Panc1 (cell line): ENCODE results near the gene WFDC2. TPM values are rescaled to one million over a fixed set of nuclear protein-coding genes. Genes with fewer than 3 reads are reported as not detected.

Experiments
- ATAC-seq: fragments of 200-7000 bp; cut with Tn5 transposase; 2 replicates; pipeline ENCODE4 v1.9.1; 2020; ENCODE audit warnings: mild to moderate bottlenecking, moderate library complexity
- BruUV-seq: library from RNA; stranded (reverse); fragments of 400-500 nt; replicated peaks from 2 replicates; lab custom pipeline; 2021; lab: Mats Ljungman, UMichigan
- CTCF ChIA-PET: fragments of 300-600 bp; sonication (Branson Sonifier 250); formaldehyde crosslinking; loops from one replicate; lab custom pipeline; 2022; ENCODE audit warnings: antibody characterized with exemption; lab: Charles Lee
- POLR2A ChIA-PET: fragments of 300-600 bp; sonication (Branson Sonifier 250); formaldehyde crosslinking; loops from one replicate; lab custom pipeline; 2022; ENCODE audit warnings: antibody characterized with exemption; lab: Charles Lee
- DNase-seq: peaks from one replicate; pipeline ENCODE4 v3.0.0-alpha.2; 2010; ENCODE audit warnings: low read depth, low spot score
- H3K27ac ChIP-seq: 2 replicates; pipeline ENCODE4 v1.5.1; 2011; ENCODE audit warnings: mild to moderate bottlenecking, low read length, inconsistent platforms
- H3K27me3 ChIP-seq: fragments of 200-500 bp; sonication (Bioruptor generic); 2 replicates; pipeline ENCODE4 v1.6.0; 2014; ENCODE audit warnings: low read length, inconsistent platforms; ENCODE audit not compliant: control insufficient read depth, insufficient read depth
- H3K36me3 ChIP-seq: fragments of 200-500 bp; sonication (Bioruptor generic); 2 replicates; pipeline ENCODE4 v1.5.1; 2014; ENCODE audit warnings: inconsistent platforms, mild to moderate bottlenecking, low read length, moderate library complexity; ENCODE audit not compliant: control insufficient read depth, insufficient read depth
- H3K4me1 ChIP-seq: 2 replicates; pipeline ENCODE4 v1.5.1; 2011; ENCODE audit warnings: inconsistent platforms, mild to moderate bottlenecking, low read length, moderate library complexity; ENCODE audit not compliant: control insufficient read depth, insufficient read depth
- H3K4me3 ChIP-seq, 2 experiments: 2 replicates each; pipeline ENCODE4 v1.5.1; 2011 to 2012; ENCODE audit warnings: low read depth in 2 of 2, low read length in 2 of 2, mild to moderate bottlenecking in 2 of 2, inconsistent platforms in 1 of 2, moderate library complexity in 1 of 2
- H3K9me3 ChIP-seq: fragments of 200-500 bp; sonication (Bioruptor generic); 2 replicates; pipeline ENCODE4 v1.5.1; 2014; ENCODE audit warnings: low read depth, mild to moderate bottlenecking, inconsistent platforms, low read length, moderate library complexity; ENCODE audit not compliant: control insufficient read depth, insufficient read depth
- CTCF ChIP-seq: fragments of 450-650 bp; IDR thresholded peaks from 2 replicates; pipeline ENCODE4 v1.5.1; 2017; ENCODE audit warnings: mild to moderate bottlenecking
- POLR2AphosphoS5 ChIP-seq: IDR thresholded peaks from 2 replicates; pipeline ENCODE4 v1.6.1; 2012; ENCODE audit warnings: mild to moderate bottlenecking, low read depth, low read length, moderate library complexity
- REST ChIP-seq, 2 experiments: IDR thresholded peaks; 2 replicates each; pipeline ENCODE4 v1.6.1; 2011 to 2012; ENCODE audit warnings: low read depth in 2 of 2, control low read depth in 1 of 2, low read length in 1 of 2, mild to moderate bottlenecking in 1 of 2, moderate library complexity in 1 of 2; ENCODE audit not compliant: insufficient read depth in 1 of 2
- SIN3A ChIP-seq: IDR thresholded peaks from 2 replicates; pipeline ENCODE4 v1.6.1; 2012; ENCODE audit warnings: low read depth, mild to moderate bottlenecking, low read length, moderate library complexity, borderline replicate concordance; ENCODE audit not compliant: insufficient read depth
- TCF7L2 ChIP-seq: IDR thresholded peaks from 2 replicates; pipeline ENCODE4 v1.6.1; 2011; ENCODE audit warnings: mild to moderate bottlenecking, low read depth, low read length, inconsistent platforms
- in situ Hi-C: cut with HindIII; loops from 2 replicates; pipeline ENCODE4 v1.10.0; 2016; ENCODE audit warnings: low sequenced_read_pairs, low pct_unique_long_range_greater_than_20kb
- intact Hi-C: fragments of 100-400 bp; cut with micrococcal nuclease; formaldehyde crosslinking; loops from one replicate; pipeline ENCODE4 v1.10.0; 2022; ENCODE audit not compliant: unreplicated experiment
- total RNA-seq: library from RNA; stranded (reverse); gene quantifications from one replicate; pipeline ENCODE4 v1.2.1, GENCODE V29; 2021; ENCODE audit not compliant: unreplicated experiment

WFDC2 gene
- total RNA-seq, 1 experiment from 2014 or later: 1.6 TPM

DNA sequence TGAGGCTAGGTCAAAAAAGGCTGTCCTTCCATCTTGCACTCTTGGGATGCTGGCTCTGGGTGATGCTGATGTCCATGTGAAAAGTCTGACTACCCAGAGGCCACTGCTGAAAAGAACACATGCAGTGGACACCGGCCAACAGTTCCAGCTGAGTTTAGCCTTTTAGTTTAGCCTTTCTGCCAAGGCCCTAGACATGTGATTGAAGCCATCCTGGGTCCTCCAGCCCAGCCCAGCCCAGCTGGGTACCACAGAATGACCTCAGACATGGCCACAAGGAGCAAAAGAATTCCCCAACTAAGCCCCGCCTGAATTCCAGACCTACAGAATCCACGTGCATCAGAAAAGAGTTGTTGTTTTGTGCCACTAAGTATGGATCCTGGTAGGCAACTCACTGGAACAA is 36.2 kb upstream of the WFDC2 start:
- H3K9me3 ChIP-seq: no peaks in the 10 kb centered on the region
- no peaks in the 10 kb centered on the region for H3K27me3 ChIP-seq
- in situ Hi-C loops (no loop called here), intact Hi-C loops (no loop called here)
- H3K36me3 ChIP-seq: no peaks in the 10 kb centered on the region
- BruUV-seq: no TSS peak
- no peak overlapping the region for H3K27ac ChIP-seq
- TF ChIP-seq POLR2AphosphoS5 (no peak), SIN3A (no peak), REST (IDR thresholded peaks at IDR 0.05; ENCODE audit: insufficient read depth in 1 of 2, low read depth in 2 of 2, low read length in 1 of 2) (no peak), TCF7L2 (no peak)
- ATAC-seq (no peak), DNase-seq (no peak)
- no peak overlapping the region for H3K4me3 ChIP-seq
- peaks cover 4% of the 10 kb centered on the region; the same call in 1 of the 2 replicates for H3K4me1 ChIP-seq
- ChIA-PET POLR2A (no interaction called here), CTCF (no interaction called here)

- Histone ChIP-seq H3K4me3 (no peak overlapping the region), H3K27ac (no peak overlapping the region), H3K27me3 (no peaks in the 10 kb centered on the region), H3K9me3 (no peaks in the 10 kb centered on the region), H3K4me1 (peaks cover 4% of the 10 kb centered on the region; the same call in 1 of the 2 replicates), H3K36me3 (no peaks in the 10 kb centered on the region)
- intact Hi-C loops: no loop called here
- BruUV-seq: no TSS peak
- ChIA-PET CTCF (interaction anchor here (0.7 kb wide), 2 partner anchors 25 to 68 kb away, joined by 4 to 7 read pairs; no protein-coding TSS in a partner anchor), POLR2A (interaction anchor here (0.6 kb wide), 1 partner anchor 56 kb away, joined by 8 read pairs; no protein-coding TSS in a partner anchor)
- TF ChIP-seq POLR2AphosphoS5 (no peak), CTCF (no peak)
- no peak for ATAC-seq
- in situ Hi-C loops: no loop called here
- DNase-seq: no peak
Observed at GRCh38 chr20:45433976-45434375, 35.6 kb upstream of the WFDC2 start.

GRCh38 chr20:45436732-45437485 is 32.6 kb upstream of the WFDC2 start:
- peak; percentile 95 for TF ChIP-seq CTCF
- no peak for TF ChIP-seq TCF7L2
- TF ChIP-seq POLR2AphosphoS5: no peak
- no peak for TF ChIP-seq REST (IDR thresholded peaks at IDR 0.05; ENCODE audit: insufficient read depth in 1 of 2, low read depth in 2 of 2, low read length in 1 of 2)
- no peak for TF ChIP-seq SIN3A
- BruUV-seq: no TSS peak
- Histone ChIP-seq H3K27me3 (no peaks in the 10 kb centered on the region), H3K4me1 (peaks cover 4% of the 10 kb centered on the region; the same call in 1 of the 2 replicates), H3K27ac (peak overlapping the region; percentile 55), H3K9me3 (no peaks in the 10 kb centered on the region), H3K4me3 (peak overlapping the region; percentile 55 to 68), H3K36me3 (no peaks in the 10 kb centered on the region)
- intact Hi-C loops: loop anchor here (2.0 to 5.0 kb wide), 3 partner anchors 64 to 115 kb away; partner anchors contain the start of gene SYS1
- in situ Hi-C loops: no loop called here
- DNase-seq (peak; percentile 69), ATAC-seq (peak; percentile 100)
- POLR2A ChIA-PET: interaction anchor here (0.6 to 0.7 kb wide), 2 partner anchors 63 to 162 kb away, joined by 3 to 5 read pairs; no protein-coding TSS in a partner anchor
- CTCF ChIA-PET: interaction anchor here (0.5 to 2.8 kb wide), 24 partner anchors 8 to 125 kb away, joined by 3 to 47 read pairs (median 4); partner anchors contain the start of genes DBNDD2, PIGT and SYS1
